GM12878 (cell line): ENCODE data around the gene CAPN3. TPM values are rescaled to one million over a fixed set of nuclear protein-coding genes. Genes with fewer than 3 reads are reported as not detected.

Experiments used
- ATAC-seq: fragments of 200-7000 bp; cut with Tn5 transposase; 3 replicates; pipeline ENCODE4 v1.9.1; 2020; ENCODE audit warnings: mild to moderate bottlenecking, moderate library complexity
- BruUV-seq: library from RNA; stranded (reverse); fragments of 400-500 nt; replicated peaks from 2 replicates; lab custom pipeline; 2021; lab: Mats Ljungman, UMichigan
- CTCF ChIA-PET: fragments of 300-600 bp; sonication (Branson Sonifier 250); formaldehyde crosslinking; extraction: SDS; loops from one replicate; lab custom pipeline; 2021; ENCODE audit warnings: inconsistent platforms; lab: Yijun Ruan, JAX
- POLR2A ChIA-PET: fragments of 350-600 bp; formaldehyde crosslinking; extraction: SDS; loops from one replicate; lab custom pipeline; 2021; ENCODE audit warnings: inconsistent platforms; lab: Charles Lee
- RAD21 ChIA-PET: fragments of 300-600 bp; sonication (Branson Sonifier 250); formaldehyde crosslinking; loops from one replicate; lab custom pipeline; 2023; ENCODE audit warnings: antibody characterized with exemption; ENCODE audit not compliant: unreplicated experiment; lab: Charles Lee
- SMC1A ChIA-PET: fragments of 300-600 bp; sonication (Branson Sonifier 250); formaldehyde crosslinking; loops from one replicate; lab custom pipeline; 2023; ENCODE audit not compliant: unreplicated experiment, uncharacterized antibody; lab: Charles Lee
- DNase-seq: peaks from one replicate; pipeline ENCODE4 v3.0.0-alpha.2; 2011; ENCODE audit warnings: low read depth, low spot score
- FAIRE-seq: peaks from 3 replicates; lab custom pipeline; 2011; peaks lifted over from hg19 to GRCh38; lab: Jason Lieb, UNC
- H2AFZ ChIP-seq: 2 replicates; pipeline ENCODE4 v1.6.0; 2011; ENCODE audit warnings: low read depth, low read length, control low read depth; ENCODE audit not compliant: control insufficient read depth
- H3K27ac ChIP-seq: 2 replicates; pipeline ENCODE4 v1.5.1; 2011; ENCODE audit warnings: control low read depth; ENCODE audit not compliant: control insufficient read depth, insufficient read depth
- H3K27me3 ChIP-seq, 2 experiments: replicated peaks in 1 of 2; 2 replicates each; pipeline versions ENCODE4 v1.6.0 to v1.6.1; 2011; ENCODE audit warnings: low read length in 1 of 2; ENCODE audit not compliant: control insufficient read depth in 2 of 2, insufficient read depth in 2 of 2
- H3K36me3 ChIP-seq, 2 experiments: 2 replicates each; pipeline ENCODE4 v1.5.1; 2011; ENCODE audit warnings: low read length in 1 of 2; ENCODE audit not compliant: control insufficient read depth in 2 of 2, insufficient read depth in 2 of 2
- H3K4me1 ChIP-seq: 2 replicates; pipeline ENCODE4 v1.6.1; 2011; ENCODE audit warnings: mild to moderate bottlenecking, low read length, moderate library complexity, mixed read lengths; ENCODE audit not compliant: control insufficient read depth, insufficient read depth
- H3K4me2 ChIP-seq: 2 replicates; pipeline ENCODE4 v1.6.0; 2011; ENCODE audit warnings: control low read depth; ENCODE audit not compliant: control insufficient read depth, insufficient read depth
- H3K4me3 ChIP-seq: fragments of 200-600 bp; sonication (generic); 2 replicates; pipeline ENCODE4 v1.5.1; 2016
- H3K79me2 ChIP-seq: 2 replicates; pipeline ENCODE4 v1.6.0; 2011; ENCODE audit warnings: low read length; ENCODE audit not compliant: control insufficient read depth, insufficient read depth
- H3K9ac ChIP-seq: 2 replicates; pipeline ENCODE4 v1.8.0; 2011; ENCODE audit warnings: low read length, control low read depth, mixed read lengths; ENCODE audit not compliant: control insufficient read depth, insufficient read depth
- H3K9me3 ChIP-seq: replicated peaks from 3 replicates; pipeline ENCODE4 v1.5.1; 2011; ENCODE audit warnings: mild to moderate bottlenecking, low read length; ENCODE audit not compliant: control insufficient read depth, insufficient read depth
- H4K20me1 ChIP-seq: 2 replicates; pipeline ENCODE4 v1.6.0; 2011; ENCODE audit not compliant: control insufficient read depth, insufficient read depth
- FOS ChIP-seq: IDR thresholded peaks from 3 replicates; pipeline ENCODE4 v1.6.1; 2011; ENCODE audit warnings: borderline replicate concordance; ENCODE audit not compliant: insufficient read length; ENCODE audit errors: extremely low read depth
- ZNF384 ChIP-seq: IDR thresholded peaks from 2 replicates; pipeline ENCODE4 v1.6.1; 2012; ENCODE audit warnings: low read depth, mild to moderate bottlenecking, low read length, improper control_type of control experiment, borderline replicate concordance
- ZNF592 ChIP-seq: fragments of 450-650 bp; IDR thresholded peaks from 2 replicates; pipeline ENCODE4 v1.6.1; 2017; ENCODE audit warnings: mild to moderate bottlenecking, moderate library complexity
- WGBS: methylation state at CpG from one replicate; pipeline ENCODE4 v1.1.6; 2016; ENCODE audit warnings: low lambda C conversion rate; ENCODE audit not compliant: insufficient replicate concordance, insufficient coverage; ENCODE audit errors: missing lambda C conversion rate; 5-methylcytosine and 5-hydroxymethylcytosine counted together
- in situ Hi-C: fragments of 300-500 bp; cut with MboI; formaldehyde crosslinking; loops from 9 replicates; pipeline ENCODE4 v1.14.3; 2018; ENCODE audit warnings: mixed read lengths
- intact Hi-C: fragments of 100-400 bp; cut with micrococcal nuclease; formaldehyde crosslinking; loops from one replicate; pipeline ENCODE4 v1.14.2; 2022; ENCODE audit not compliant: unreplicated experiment
- polyA plus RNA-seq, 11 experiments: library from polyadenylated mRNA; depleted of rRNA in 4 of 11; unstranded in 6 of 11; stranded (reverse) in 5 of 11; fragments of >200 nt; fragmentation: Nextera tagmentation in 4 of 11; fragmentation: Illumina TruSeq in 1 of 11; extraction: Ambion mirVana in 4 of 11; extraction: Trizol in 1 of 11; gene quantifications; 1 replicate in 1 of 11; 2 replicates in 10 of 11; pipeline versions ENCODE4 v1.2.1 to v1.2.3, GENCODE V29; 2011 to 2016; ENCODE audit warnings: inconsistent platforms in 2 of 11, missing spikeins in 2 of 11, low read depth in 1 of 11
- total RNA-seq, 4 experiments: library from RNA; depleted of rRNA in 3 of 4; stranded (reverse); fragments of >200 nt in 3 of 4; fragmentation: Illumina TruSeq in 1 of 4; extraction: Trizol in 1 of 4; gene quantifications; 2 replicates each; pipeline versions ENCODE4 v1.2.1 to v1.2.3, GENCODE V29; 2013 to 2021

The CAPN3 gene
- total and polyA plus RNA-seq, 10 of the 15 experiments (the other 5 are each of a cell fraction or from before 2014, with no cell fraction given) = 1.1 to 3.8 (median 2.4) TPM

GRCh38 chr15:42343596-42344232 lies 15.6 kb upstream of the CAPN3 start:
- H3K79me2 ChIP-seq = no peaks in the 10 kb centered on the region
- RAD21 ChIA-PET = no interaction called here
- SMC1A ChIA-PET = interaction anchor here (0.6 kb wide), 2 partner anchors 13 to 117 kb away, joined by 3 read pairs; no protein-coding TSS in a partner anchor
- H3K27ac ChIP-seq = no peak overlapping the region
- FAIRE-seq (no peak), DNase-seq (no peak), ATAC-seq (no peak)
- TF ChIP-seq FOS (no peak), ZNF592 (no peak), ZNF384 (no peak)
- H3K9ac ChIP-seq = no peak overlapping the region
- H3K4me1 ChIP-seq = no peaks in the 10 kb centered on the region
- in situ Hi-C loops = no loop called here
- no peak overlapping the region for H3K4me3 ChIP-seq
- H2AFZ ChIP-seq = no peak overlapping the region
- peaks cover 0 to 3% of the 10 kb centered on the region in 2 experiments; a peak in 1 of 4 replicates for H3K36me3 ChIP-seq
- WGBS = 98% methylated on average over 6 of the region's 6 CpGs
- no peaks in the 10 kb centered on the region for H3K9me3 ChIP-seq
- no peaks in the 10 kb centered on the region for H3K27me3 ChIP-seq
- BruUV-seq = no TSS peak
- intact Hi-C loops = no loop called here
- CTCF ChIA-PET = interaction anchor here (0.8 kb wide), 1 partner anchor 14 kb away, joined by 3 read pairs; no protein-coding TSS in a partner anchor
- POLR2A ChIA-PET = no interaction called here
- H4K20me1 ChIP-seq = no peaks in the 10 kb centered on the region
- no peak overlapping the region for H3K4me2 ChIP-seq
